ENCODE data around the gene E2F3.

The E2F3 gene

DNA sequence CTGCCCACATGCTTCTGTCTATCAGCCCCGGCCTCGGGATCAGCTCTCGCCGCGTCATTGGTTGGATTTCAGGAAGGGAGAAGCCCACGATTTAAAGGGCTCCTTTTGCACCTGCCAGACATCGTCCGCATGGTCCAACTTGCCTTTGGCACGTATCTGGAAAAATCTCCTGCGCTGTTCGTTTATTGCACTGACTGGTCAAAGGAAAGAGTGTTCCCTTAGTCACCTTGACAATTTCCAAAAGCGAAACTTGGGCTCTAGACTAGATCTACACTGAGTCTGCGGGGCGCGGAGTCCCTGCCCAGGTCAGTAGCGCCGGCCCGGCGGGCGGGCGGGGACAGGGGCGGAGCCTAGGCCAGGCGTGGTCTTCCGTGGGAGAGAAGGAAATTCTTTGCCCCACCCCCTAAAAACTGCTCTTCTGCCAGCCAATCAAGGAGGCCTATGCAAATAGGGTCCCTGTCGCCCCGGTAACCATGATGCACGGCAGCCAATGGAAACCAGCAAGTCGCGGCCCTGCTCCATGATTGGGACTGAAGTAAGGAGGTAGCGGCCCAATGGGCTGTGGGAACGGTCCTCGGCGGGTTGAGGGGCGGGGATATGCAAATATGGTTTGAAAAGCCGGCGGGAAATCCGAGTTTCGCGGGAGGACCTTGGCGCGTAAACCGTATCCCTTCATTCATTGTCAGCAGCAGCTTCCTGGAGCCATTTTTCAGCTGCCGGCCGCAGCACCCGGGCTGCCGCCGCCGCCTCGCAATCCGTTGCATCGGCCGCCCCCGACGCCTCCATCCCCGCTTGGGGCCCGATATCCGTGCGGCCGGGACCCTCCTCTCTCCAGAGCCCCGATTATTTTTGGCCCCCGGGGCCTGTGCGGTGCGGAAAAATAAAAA lies at the start of gene E2F3:
Gene E2F3 (plus strand): TSS at position 675 of the 887 bp plus-strand sequence. CDS start 354 bp downstream, outside the sequence.
- peak; percentile 100 for DNase-seq

DNA sequence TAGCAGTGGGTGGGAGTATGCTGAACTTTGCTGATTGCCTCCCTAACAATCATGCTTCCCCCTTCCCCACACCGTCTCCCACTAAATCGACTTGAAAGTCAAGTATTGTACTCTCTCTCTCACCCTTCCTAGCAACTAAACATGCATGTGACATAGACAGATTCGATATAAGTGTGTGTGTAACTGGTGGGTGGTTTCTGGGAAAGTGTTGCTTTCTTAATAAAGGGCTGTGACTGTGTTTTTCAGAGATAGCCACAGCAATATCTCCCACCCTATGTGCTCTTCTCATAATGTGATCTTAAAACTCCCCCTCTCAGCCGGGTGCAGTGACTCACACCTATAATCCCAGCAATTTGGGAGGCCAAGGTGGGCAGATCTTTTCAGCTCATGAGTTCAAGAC lies 49.3 kb upstream of the E2F3 start:
- DNase-seq, result no peak

DNA sequence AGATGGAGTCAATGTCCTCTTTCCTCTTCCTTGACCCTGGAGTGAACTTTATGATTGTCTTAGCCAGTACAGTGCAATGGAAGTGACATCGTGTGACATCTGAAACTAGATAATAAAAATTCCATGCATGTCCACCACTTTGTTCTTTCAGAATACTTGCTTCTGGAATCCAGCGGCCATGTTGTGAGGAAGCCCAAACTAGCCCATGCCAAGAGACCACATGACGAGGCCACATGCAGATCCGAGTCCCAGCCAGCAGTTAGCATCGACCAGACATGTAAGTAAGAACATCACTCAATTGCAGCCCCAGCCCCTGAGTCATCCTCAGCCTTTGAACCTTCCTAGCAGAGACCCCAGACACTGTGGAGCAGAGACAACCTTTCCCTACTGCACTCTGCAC lies 48.5 kb upstream of the E2F3 start:
- DNase-seq, result no peak

DNA sequence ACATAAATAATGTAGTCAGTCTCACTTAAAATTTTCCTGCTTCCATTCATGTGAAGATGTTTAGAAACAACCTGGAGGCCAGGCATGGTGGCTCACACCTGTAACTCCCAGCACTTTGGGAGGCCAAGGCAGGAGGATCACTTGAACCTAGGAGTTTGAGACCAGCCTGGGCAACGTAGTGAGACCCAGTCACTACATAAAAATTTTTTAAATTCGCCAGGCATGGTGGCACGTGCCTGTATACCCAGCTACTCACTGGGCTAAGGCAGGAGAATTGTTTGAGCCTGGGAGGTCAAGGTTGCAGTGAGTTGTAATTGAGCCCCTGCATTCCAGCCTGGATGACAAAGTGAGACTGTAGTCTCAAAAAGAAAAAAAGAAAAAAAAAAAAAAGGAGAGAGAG lies 47.3 kb upstream of the E2F3 start:
- no peak for DNase-seq

DNA sequence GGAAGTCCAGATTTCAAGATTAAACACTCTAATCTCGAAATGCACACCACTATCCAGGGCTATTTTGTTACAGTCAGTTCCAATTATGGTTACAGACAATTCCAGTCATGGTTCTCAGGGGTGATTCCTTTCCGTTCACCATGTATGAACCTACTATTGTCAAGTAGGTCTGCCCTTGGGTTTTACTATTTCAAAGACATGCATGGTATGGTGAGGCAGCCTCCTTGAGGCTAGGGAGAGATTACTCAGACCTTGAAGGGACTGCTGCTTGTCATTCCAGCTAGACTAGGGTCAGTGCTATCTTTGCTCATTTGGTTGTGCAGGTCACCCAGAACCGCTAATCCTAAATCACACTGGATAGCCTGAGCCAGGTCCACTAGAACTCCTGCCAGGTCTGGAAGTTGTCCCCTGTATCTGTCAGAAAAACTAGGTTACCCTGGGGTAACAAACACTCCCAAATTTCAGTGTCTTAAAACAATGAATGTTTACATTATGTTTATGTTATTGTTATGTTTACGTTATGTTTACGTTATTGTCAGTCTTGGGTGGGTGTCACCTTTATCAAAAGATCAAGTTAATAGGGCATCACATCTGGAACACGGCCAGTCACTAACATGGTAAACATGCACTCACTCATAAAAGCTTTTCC lies 41.1 kb upstream of the E2F3 start:
- no peak for DNase-seq

DNA sequence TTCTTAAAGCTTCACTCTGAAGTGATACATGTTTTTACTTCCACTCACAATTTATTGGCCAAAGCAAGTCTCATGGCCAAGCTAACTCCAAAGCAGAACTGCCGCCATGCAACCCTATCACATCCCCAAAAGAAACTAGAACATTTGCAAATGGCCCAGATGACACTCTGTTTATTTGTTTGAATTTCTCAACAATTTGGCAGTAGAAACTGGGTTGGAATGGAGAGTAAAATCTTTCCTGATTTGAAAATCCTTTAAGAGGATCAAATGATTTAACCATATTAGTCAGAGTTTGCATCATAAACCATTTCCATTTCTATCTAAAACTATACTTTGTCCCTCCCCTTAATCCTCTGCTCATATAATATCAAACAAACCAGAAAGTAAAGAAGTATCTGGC lies 39.1 kb upstream of the E2F3 start:
- DNase-seq, result no peak

DNA sequence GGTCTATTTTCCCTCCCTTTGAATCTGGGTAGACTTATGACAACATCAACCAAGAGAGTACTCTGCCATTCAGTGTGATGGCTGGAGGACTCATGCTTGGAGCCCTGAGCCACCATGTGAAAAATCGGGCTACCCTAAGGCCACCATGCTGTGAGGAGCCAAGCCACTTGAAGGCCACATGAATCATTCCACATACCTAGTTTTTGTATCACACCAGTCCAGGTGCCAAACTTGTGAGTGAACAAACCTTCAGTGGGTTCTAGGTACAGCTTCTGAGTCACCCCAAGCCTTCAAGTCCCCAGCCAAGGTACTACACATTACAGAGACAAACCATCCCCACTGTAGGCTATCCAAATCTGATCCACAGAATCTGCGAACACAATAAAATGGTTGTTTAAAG lies 37.4 kb upstream of the E2F3 start:
- DNase-seq, result no peak

DNA sequence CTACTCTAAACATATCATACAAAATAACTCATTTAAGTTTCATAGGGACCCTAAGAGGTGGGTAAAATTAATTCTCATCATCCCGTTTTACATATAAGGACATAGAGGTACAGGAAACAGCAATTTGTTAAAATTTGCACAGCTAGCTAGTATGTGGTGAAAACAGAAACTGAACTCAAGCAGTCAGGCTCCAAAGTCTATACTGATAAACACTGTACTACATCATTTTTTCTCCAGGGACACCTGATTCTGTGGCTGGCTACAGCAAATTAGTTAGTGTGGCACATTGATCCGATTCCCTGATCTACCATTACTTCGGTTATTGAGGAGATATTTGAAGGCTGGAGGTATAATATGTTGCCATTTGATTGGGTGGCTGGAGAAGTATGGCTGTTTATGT lies 36.2 kb upstream of the E2F3 start:
- DNase-seq, result no peak

DNA sequence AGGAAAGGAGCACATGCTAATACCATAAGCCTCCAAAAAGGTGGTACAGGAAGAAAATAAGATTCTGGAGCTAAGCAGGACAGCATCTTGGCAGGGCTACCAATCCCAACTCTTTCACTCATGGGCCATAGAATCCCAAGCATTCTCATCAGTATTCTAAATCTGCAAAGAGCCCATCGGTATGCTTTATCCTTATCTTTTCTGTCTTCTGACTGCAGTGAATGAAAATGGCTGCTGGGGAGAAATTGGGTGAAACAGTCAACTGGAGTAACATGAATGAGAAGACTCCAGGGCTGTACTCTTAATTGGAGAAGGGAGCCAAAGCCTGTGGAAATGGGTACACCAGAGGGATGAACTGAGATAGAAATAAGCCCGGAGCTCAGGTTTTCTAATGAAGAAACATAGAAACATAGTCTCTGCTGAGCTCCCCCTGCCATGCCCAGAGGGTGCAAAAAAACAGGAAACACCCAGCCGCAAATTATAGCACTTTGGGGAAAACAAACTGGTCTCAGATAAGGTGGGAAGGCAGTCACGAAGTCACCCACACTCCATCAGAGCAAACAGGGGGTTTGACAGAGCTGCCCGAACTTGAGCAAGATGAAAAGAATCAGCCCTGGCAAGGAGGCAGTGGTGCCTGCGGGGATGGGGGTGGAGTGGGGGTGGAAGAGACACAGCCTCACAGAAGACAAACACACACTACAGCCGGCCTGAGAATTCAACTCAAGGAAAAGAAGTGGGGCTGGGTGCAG lies 35.4 kb upstream of the E2F3 start:
- peak; percentile 12 for DNase-seq

DNA sequence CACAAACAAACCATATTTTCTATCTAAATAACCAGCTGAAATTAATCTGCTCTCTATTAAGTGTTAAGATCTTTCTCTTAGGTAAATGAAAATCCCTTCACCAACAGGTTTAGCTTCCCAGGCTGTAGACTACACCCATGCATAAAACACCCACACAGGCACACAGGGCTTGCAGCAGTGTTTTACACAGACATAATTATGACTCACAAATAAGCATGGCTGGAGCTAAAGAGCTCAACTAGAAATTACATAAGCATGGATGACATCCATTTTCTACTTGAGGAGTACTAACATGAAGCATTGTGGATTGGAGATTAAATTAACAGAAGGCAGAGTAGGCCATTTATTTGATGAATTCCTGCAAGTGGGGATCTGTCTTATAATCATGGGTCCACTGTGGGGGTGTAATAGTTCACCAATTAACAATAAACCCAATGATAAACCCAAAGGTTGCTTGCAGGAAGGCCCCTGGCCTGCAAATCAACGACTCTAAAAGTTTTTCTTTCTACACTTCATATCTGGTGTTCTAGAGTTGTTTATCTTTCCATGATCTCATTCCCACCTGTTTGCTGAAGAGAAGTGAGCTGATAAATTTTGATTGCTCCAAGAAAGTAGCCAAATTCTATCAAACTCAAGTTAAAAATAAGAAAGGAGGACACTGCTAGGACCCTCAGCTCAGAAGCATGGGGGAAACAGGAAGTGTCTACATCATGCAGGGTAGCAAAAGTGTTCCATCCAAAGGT lies 33.8 kb upstream of the E2F3 start:
- no peak for DNase-seq

DNA sequence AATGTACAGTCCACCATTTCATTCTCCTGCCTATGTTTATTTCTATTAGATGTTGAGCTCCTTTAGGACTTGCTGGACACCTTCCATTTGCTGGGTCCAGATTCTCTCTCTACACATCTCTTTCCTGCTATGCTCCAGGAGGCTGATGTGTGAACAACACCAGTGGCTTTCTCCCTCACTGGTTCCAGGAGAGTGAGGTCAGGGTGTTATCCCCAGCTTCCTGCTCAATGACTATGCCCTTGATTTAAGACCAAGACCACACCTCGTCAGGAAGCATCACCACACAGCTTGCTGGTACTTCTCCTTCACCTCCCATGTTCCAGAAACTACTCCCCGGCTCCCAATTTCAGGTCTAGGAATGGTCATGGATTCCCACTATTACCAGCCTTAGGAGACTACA lies 31.3 kb upstream of the E2F3 start:
- DNase-seq, result no peak

DNA sequence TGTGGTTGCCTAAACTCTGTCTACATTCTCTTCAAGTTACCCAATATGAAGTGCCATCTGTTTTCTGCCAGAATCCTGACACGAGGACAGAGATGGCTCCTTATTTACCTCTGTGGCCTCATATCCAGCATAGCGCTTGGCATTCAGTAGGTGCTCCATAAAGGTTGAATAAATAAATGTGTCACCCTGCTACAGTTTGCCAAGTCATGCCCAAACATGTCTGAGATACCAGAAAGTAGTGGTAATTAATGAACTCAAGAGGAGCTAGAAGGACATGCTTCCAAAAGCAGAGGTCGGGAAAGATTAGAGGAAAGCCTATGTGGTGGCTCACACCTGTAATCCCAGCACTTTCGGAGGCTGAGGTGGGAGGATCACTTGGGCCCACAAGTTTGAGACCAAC lies 30.9 kb upstream of the E2F3 start:
- no peak for DNase-seq

DNA sequence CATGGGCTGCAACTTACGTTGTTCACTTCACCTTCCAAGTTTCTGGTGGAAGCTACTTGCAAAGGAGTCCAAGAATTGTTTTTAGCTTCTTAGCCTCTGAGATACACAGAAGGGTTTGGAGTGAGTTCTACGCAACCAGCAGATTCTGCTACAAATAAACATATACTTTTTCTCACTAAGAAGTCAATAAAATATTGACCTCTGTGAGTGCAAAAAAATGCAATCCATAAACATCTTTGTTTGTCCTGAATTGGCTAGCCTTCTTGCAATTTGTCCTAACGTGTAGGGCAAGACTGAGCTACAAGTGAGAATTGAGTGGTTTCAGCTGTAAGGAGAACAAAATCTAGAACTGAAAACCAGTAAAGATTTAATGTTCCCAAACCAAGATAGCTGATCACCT lies 26.2 kb upstream of the E2F3 start:
- no peak for DNase-seq

DNA sequence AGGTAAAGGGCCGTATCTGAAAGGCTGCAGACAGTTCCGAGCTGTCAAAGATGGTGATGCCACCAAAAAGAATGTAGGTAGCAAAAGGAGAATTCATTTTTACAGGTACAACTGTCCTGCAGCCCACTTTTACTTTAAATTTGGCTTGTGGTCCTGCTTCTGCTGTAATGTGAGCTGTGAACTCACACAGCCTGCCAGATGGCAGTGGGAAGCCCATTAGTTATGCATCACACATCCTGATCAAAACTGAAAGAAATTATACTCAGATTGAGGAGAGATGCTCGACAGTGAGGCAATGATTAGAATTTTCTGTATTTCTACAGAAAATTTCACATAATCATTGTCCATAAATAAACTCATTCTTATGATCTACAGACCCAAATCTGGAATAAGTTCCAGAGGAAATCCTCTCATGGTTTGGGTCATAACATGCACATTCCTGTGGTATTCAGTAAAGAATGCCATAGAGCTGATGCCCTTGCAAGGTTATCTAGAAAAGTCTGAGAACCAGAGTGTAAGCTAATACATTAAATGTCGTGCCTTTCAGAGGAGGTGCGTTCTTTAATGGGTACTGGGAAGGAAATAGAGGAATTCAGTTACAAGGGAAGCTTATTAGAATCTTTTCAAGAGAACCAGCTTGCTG lies 23.9 kb upstream of the E2F3 start:
- peak; percentile 16 for DNase-seq

DNA sequence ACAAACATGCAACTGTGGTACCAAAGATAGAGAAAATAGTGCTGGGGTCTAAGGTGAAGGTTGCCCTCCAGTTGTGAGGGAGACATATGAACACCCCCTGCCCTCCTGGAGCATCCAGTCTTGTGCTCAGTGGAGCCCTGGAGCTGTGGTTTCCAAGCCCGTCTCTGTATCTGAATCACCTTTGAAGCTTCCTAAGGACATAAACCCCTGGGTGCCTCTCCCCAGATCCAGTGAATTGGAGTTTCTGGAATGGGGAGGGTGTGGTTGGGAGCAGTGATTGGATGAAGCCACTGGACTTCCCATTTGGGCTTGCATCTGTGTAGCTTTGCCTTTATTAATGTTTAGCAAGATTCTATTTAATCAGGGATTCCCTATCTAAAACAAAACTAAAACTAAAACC lies 22.4 kb upstream of the E2F3 start:
- DNase-seq, result no peak

DNA sequence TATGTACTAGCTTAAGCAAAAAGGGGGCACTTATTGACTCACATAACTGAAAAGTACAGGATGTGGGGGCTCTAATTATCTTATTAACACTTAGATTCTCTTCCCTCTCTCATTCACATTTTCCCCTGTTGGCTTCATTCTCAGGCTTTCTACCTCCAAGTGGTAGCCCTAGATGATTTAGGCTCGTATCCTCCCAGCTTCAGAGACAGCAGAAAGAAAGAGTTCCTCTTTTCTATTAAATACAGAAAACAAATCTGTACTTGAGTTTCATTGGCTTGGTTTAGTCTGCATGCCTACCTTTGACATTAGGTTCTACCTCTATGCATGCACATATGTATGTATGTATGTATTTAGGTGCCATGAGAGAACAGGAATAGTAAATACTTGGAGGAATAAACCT lies 15.5 kb upstream of the E2F3 start:
- no peak for DNase-seq

DNA sequence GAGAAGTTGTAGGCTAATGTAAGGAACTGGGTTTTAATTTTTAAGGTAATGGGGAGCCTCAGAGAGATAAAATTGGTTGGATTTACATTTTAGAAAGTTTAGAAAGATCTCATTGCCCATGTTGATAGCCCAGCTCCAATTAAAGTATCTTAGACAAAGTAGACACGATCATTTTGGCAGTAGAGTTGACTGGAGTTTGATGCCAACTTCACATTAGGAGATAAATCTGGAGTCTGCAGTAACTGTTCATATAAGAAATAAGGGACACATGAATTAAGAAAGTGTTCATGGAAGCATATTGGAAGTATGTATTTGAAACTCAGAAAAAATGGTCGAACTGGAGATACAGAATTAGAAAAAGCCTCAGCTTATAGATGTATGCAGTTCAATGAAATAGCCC lies 12.6 kb upstream of the E2F3 start:
- no peak for DNase-seq

DNA sequence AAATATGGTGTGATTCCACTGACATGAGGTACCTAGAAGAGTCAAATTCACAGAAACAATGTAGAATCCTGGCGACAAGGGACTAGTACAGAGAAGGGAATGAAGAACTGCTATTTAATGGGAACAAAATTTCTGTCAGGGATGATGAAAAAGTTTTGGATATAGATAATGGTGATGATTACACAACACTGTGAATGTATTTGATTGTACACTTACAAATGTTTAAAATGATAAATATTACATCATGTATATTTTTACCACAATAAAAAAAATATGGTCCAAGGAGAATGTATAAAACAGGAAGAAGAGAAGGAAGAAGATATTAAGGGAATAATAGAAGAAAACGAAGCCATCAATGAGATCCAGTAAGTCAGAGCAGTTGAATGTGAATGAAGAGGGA lies 8.4 kb upstream of the E2F3 start:
- DNase-seq, result no peak

DNA sequence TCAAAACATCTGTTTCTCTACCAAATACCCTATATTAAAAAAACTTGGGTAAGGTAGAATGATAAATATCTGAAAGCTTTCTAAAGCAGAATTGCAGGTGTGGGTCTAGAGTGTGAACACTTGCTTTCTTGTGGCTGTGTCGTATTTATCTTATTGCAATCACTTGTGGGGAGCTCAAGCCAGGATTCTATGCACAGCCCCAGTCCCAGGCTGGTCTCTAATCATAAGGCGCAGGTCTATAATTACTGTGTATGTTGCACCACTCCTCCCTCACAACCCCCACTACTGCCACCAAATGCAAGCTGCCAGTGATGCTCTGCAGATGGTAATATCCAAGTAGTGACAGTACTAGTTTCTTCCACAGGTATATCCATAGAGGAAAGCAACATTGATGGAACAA lies 2.2 kb upstream of the E2F3 start:
- DNase-seq, result no peak

DNA sequence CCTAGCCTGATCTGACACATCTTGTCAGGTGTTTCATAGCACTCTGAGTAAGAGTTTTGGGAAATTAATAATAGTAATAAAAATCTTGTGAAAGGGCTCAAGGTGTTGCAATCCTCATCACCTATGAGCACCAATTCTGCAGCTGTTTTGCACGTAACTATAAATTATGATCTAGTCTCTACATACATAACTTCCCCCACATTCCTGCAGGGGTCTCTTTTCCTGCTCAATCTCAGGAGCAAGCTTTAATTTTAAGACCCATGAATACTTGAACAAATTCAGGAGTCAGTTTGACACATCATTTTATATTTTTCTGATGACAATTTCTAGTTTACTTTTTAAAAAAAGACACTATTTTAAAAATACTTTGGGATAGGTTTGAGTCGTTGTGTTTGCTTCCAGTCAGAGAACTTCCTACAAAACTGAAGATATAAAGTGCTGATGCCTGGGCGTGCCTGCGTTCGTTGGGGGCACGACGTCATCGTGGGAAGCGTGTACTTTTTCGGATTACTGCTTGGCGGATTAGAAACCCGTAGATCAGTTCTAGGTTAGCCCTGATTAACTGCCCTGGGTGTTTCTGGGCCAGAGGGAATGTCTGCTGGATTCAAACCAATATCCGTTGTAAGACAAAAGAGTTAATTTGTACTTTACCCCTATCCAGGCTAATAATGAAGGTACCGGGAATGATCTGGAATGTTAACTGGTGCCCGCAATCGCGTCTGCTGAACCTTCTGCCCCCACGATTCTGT lies 1.0 kb upstream of the E2F3 start:
- DNase-seq, result peak; percentile 75

DNA sequence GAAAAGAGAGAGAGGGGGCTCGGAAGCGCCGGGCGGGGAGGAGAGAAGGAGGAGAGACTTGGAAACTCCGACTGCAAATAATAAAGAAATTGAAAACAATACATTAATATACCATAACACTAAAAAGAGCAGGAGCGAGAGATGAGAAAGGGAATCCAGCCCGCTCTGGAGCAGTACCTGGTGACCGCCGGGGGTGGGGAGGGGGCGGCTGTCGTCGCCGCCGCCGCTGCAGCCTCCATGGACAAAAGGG lies 338 bp downstream of the E2F3 start:
- no peak for DNase-seq

Measured in eye (tissue), 1 donor.